GM12801 (cell line): ENCODE data around the gene HSP90AA1.

ENCODE experiments used
- TF ChIP-seq, protein P1 (sequence below): IDR thresholded peaks from one replicate; pipeline ENCODE4 v1.5.1; 2011; ENCODE audit warnings: control low read depth; ENCODE audit not compliant: insufficient read length; ENCODE audit errors: extremely low read depth

Gene HSP90AA1

DNA sequence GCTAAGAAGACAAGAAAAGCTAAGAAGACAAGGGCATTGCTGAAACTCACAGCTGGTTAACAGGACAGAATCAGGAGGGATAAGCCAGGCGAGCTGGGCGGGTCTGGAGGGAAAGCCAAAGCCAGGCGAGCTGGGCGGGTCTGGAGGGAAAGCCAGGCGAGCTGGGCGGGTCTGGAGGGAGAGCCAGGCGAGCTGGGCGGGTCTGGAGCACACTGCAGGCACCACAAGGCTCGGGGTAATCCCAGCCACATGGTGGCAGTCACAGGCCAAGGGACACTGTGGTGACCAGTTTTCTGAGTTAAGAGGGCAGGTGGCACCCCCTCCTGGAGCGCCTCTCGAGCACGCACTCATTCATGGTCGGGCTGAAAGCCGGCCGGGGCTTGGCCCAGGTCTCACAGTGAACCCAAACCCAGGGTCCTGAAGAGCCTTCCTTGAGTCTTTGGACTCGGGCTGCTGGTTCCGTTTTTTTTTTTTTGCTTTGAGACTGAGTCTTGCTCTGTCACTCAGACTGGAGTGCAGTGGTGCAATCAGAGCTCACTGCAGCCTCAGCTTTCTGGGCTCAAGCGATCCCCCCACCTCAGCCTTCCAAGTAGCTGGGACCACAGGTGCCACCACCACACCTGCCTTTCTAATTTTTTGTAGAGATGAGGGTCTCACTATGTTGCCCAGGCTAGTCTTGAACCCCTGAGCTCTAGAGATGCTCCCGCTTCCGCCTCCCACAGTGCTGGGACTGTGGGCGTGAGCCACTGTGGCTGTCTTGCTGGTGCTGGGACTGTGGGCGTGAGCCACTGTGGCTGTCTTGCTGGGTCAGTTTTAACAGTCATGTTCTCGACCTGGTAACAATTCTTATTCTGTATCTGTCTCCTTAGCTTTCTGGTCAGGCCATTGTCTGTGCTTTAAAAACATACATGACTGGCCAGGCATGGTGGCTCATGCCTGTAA lies 40.2 kb downstream of the HSP90AA1 start:
- TF ChIP-seq, protein P1, sequence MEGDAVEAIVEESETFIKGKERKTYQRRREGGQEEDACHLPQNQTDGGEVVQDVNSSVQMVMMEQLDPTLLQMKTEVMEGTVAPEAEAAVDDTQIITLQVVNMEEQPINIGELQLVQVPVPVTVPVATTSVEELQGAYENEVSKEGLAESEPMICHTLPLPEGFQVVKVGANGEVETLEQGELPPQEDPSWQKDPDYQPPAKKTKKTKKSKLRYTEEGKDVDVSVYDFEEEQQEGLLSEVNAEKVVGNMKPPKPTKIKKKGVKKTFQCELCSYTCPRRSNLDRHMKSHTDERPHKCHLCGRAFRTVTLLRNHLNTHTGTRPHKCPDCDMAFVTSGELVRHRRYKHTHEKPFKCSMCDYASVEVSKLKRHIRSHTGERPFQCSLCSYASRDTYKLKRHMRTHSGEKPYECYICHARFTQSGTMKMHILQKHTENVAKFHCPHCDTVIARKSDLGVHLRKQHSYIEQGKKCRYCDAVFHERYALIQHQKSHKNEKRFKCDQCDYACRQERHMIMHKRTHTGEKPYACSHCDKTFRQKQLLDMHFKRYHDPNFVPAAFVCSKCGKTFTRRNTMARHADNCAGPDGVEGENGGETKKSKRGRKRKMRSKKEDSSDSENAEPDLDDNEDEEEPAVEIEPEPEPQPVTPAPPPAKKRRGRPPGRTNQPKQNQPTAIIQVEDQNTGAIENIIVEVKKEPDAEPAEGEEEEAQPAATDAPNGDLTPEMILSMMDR = no peak

DNA sequence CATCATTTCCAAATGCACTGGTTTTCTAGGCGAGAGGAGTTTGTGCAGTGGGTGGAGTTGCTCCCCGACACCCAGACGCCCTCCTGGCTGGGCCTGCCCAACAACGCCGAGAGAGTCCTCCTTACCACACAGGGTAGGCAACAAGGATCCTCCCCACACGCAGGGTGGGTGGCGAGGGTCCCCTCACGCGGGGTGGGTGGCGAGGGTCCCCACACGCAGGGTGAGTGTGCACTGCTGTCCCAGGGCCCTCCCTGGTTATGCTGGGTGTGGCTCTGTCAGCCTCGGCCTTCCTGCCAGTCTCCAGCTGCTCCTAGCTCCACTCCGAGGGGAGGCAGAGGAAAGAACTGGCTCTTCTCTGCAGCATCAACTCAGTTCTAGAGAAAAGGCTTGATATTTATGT lies 42.3 kb downstream of the HSP90AA1 start:
- TF ChIP-seq, protein P1 = no peak

DNA sequence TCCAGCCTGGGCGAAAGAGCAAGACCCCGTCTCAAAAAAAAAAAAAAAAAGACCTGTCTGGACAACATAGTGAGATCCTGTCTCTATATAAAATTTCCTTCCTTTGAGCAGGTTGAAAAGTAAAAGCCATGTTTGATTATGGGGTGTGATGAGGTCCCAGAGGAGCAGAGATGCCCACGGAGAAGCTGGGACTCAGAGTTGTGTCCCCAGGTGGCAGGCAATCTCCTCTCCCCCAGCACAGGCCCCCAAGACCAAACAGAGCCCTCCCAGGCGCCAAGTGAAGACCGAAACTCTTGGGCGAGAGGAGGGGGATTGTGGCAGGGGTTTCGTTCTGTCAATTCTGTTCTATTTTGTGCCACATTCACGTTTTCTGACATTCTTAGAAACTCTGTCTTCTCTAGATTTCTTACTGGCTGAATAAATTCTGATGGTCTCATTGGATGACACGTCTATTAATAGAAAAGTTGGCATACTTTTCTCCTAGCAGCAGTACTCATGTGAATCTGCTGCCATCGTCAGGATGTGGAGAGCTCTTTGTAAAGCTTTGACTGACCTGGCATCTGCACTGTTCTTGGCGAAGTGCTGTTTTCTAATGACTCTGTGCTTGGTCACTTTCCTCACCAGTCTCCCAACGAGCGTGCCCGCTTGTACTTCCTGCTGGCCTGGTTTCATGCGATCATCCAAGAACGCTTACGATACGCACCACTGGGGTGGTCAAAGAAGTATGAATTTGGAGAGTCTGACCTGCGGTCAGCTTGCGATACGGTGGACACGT lies 43.4 kb downstream of the HSP90AA1 start:
- TF ChIP-seq, protein P1 = no peak

DNA sequence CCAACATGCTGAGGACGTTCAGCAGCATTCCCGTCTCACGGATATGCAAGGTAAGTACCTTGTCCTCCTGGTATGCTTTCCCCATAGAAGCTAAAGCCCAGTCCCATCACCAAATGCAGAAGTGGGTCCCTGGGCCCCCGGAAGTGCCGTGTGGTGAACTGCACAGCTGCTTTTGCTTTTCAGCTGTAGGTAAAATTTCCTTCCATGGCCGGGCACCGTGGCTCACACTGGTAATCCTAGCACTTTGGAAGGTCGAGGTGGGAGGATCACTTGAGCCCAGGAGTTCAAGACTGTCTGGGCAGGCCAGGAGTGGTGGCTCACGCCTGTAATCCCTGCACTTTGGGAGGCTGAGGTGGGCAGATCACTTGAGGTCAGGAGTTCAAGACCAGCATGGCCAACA lies 44.1 kb downstream of the HSP90AA1 start:
- TF ChIP-seq, protein P1 = no peak

DNA sequence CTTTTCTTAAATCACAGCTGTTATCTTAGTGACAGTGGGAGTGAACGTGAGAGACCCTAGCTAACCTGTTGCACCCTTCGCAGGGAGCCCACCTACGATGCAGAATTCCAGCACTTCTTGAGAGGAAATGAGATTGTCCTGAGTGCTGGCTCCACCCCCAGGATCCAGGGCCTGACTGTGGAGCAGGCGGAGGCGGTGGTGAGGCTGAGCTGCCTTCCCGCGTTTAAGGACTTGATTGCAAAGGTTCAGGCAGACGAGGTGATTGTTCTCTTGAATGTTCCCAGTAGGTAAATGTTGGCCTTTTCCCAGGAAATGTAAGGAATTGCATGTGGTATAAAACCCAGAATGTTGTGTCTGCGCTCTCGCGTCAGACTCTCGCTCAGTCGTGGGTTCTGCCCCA lies 46.7 kb downstream of the HSP90AA1 start:
- TF ChIP-seq, protein P1 = no peak

DNA sequence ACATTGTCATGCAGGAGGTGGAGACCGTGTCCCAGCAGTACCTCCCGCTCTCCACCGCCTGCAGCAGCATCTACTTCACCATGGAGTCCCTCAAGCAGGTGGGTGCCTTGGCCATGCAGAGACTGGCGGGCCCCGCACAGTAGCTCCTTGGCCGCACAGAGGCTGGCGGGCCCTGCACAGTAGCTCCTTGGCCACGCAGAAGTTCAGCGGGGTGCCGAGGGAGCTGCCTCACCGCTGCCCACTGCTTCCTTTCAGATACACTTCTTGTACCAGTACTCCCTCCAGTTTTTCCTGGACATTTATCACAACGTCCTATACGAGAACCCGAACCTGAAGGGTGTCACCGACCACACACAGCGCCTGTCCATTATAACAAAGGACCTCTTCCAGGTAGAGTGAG lies 47.7 kb downstream of the HSP90AA1 start:
- TF ChIP-seq, protein P1 = no peak

DNA sequence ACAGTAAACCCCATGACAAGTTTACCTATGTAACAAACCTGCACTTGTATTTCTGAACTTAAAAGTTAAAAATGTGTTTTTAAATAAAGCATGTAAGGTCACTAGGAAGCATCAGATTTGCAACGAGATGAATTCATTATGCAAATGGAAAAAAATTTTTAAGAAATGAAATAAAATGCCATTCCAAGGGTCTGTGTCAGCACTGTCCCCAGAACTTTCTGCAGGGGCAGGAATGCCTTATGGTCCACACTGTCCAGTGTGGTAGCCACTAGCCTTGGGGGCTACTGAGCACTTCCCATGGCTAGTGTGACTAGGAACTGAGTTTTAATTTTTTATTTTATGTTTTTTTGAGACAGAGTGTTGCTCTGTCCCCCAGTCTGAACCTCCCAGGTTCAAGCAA lies 49.2 kb downstream of the HSP90AA1 start:
- TF ChIP-seq, protein P1 = no peak
